ENCODE measurements around the gene C7orf25. TPM values are rescaled to one million over a fixed set of nuclear protein-coding genes. Genes with fewer than 3 reads are reported as not detected.

C7orf25 gene
- total RNA-seq, 1 experiment from 2014 or later = 10.0 TPM

DNA sequence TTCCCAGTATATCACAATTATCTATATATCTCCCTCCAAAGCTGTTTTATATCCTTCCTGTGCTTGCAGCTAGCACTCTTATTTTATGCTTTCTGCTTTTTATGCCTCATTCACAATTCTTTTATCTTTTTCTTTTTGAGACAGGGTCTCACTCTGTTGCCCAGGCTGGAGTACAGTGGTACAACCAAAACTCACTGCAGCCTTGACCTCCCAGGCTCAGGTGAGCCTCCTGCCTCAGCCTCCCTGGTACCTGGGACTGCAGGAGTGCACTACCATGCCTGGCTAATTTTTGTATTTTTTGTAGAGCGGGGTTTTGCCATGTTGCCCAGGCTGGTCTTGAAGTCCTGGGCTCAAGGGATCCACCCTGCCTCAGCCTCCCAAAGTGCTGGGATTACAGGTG, 5.7 kb downstream of the C7orf25 start:
- no peak for TF ChIP-seq SIN3A (IDR thresholded peaks at IDR 0.05; ENCODE audit: borderline replicate concordance, insufficient read depth, low read depth, low read length)
- TF ChIP-seq, protein P1, sequence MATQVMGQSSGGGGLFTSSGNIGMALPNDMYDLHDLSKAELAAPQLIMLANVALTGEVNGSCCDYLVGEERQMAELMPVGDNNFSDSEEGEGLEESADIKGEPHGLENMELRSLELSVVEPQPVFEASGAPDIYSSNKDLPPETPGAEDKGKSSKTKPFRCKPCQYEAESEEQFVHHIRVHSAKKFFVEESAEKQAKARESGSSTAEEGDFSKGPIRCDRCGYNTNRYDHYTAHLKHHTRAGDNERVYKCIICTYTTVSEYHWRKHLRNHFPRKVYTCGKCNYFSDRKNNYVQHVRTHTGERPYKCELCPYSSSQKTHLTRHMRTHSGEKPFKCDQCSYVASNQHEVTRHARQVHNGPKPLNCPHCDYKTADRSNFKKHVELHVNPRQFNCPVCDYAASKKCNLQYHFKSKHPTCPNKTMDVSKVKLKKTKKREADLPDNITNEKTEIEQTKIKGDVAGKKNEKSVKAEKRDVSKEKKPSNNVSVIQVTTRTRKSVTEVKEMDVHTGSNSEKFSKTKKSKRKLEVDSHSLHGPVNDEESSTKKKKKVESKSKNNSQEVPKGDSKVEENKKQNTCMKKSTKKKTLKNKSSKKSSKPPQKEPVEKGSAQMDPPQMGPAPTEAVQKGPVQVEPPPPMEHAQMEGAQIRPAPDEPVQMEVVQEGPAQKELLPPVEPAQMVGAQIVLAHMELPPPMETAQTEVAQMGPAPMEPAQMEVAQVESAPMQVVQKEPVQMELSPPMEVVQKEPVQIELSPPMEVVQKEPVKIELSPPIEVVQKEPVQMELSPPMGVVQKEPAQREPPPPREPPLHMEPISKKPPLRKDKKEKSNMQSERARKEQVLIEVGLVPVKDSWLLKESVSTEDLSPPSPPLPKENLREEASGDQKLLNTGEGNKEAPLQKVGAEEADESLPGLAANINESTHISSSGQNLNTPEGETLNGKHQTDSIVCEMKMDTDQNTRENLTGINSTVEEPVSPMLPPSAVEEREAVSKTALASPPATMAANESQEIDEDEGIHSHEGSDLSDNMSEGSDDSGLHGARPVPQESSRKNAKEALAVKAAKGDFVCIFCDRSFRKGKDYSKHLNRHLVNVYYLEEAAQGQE (IDR thresholded peaks at IDR 0.05; ENCODE audit: insufficient read depth in 1 of 2, low read depth in 2 of 2, low read length in 1 of 2) = no peak
- no peak for TF ChIP-seq POLR2AphosphoS5 (IDR thresholded peaks at IDR 0.05; ENCODE audit: low read depth, low read length)
- no peak for TF ChIP-seq TCF7L2 (IDR thresholded peaks at IDR 0.05; ENCODE audit: low read depth, low read length)
- TF ChIP-seq, protein P2, sequence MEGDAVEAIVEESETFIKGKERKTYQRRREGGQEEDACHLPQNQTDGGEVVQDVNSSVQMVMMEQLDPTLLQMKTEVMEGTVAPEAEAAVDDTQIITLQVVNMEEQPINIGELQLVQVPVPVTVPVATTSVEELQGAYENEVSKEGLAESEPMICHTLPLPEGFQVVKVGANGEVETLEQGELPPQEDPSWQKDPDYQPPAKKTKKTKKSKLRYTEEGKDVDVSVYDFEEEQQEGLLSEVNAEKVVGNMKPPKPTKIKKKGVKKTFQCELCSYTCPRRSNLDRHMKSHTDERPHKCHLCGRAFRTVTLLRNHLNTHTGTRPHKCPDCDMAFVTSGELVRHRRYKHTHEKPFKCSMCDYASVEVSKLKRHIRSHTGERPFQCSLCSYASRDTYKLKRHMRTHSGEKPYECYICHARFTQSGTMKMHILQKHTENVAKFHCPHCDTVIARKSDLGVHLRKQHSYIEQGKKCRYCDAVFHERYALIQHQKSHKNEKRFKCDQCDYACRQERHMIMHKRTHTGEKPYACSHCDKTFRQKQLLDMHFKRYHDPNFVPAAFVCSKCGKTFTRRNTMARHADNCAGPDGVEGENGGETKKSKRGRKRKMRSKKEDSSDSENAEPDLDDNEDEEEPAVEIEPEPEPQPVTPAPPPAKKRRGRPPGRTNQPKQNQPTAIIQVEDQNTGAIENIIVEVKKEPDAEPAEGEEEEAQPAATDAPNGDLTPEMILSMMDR (IDR thresholded peaks at IDR 0.05) = no peak
- ChIA-PET POLR2A (no interaction called here), CTCF (no interaction called here)
- H3K27ac ChIP-seq (ENCODE audit: low read length) = no peak overlapping the region
- DNase-seq (ENCODE audit: low read depth, low spot score) (no peak), ATAC-seq (no peak)
- BruUV-seq (replicated peaks) = no TSS peak
- H3K36me3 ChIP-seq (ENCODE audit: control insufficient read depth, insufficient read depth, low read length) = no peaks in the 10 kb centered on the region
- in situ Hi-C loops (cut with HindIII; ENCODE audit: low pct_unique_long_range_greater_than_20kb, low sequenced_read_pairs) = no loop called here
- intact Hi-C loops (cut with micrococcal nuclease; ENCODE audit: unreplicated experiment) = no loop called here
- no peak overlapping the region for H3K4me3 ChIP-seq (ENCODE audit: low read depth in 2 of 2, low read length in 2 of 2)
- no peaks in the 10 kb centered on the region for H3K9me3 ChIP-seq (ENCODE audit: control insufficient read depth, insufficient read depth, low read depth, low read length)
- H3K27me3 ChIP-seq (ENCODE audit: control insufficient read depth, insufficient read depth, low read length) = no peaks in the 10 kb centered on the region
- H3K4me1 ChIP-seq (ENCODE audit: control insufficient read depth, insufficient read depth, low read length) = peaks cover 4% of the 10 kb centered on the region

DNA sequence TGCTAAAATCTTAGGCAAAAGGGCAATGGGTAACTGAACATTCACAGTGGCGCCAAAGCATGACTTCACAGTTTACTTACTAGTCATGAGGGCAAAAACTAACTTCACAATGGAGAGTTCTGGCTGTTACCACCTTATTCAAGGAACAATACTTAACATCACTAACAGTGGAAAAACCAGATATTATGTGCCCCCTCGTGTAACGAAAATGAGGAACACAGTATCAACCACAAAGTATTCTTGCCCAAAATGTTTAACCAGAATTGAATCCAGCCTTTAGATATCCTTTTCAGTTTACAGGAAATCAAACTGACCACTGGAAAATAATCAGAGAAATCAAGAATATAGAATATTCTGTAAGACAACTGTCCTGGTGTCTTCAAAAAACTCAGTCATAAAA, 9.5 kb downstream of the C7orf25 start:
- H3K36me3 ChIP-seq (ENCODE audit: control insufficient read depth, insufficient read depth, low read length) = no peaks in the 10 kb centered on the region
- no peak overlapping the region for H3K27ac ChIP-seq (ENCODE audit: low read length)
- TF ChIP-seq POLR2AphosphoS5 (IDR thresholded peaks at IDR 0.05; ENCODE audit: low read depth, low read length) (no peak), TCF7L2 (IDR thresholded peaks at IDR 0.05; ENCODE audit: low read depth, low read length) (no peak), SIN3A (IDR thresholded peaks at IDR 0.05; ENCODE audit: borderline replicate concordance, insufficient read depth, low read depth, low read length) (no peak)
- TF ChIP-seq, protein P2 (IDR thresholded peaks at IDR 0.05) = no peak
- TF ChIP-seq, protein P1 (IDR thresholded peaks at IDR 0.05; ENCODE audit: insufficient read depth in 1 of 2, low read depth in 2 of 2, low read length in 1 of 2) = no peak
- DNase-seq (ENCODE audit: low read depth, low spot score) (no peak), ATAC-seq (no peak)
- no peaks in the 10 kb centered on the region for H3K9me3 ChIP-seq (ENCODE audit: control insufficient read depth, insufficient read depth, low read depth, low read length)
- no TSS peak for BruUV-seq (replicated peaks)
- POLR2A ChIA-PET = no interaction called here
- H3K4me3 ChIP-seq (ENCODE audit: low read depth in 2 of 2, low read length in 2 of 2) = no peak overlapping the region
- CTCF ChIA-PET = no interaction called here
- in situ Hi-C loops (cut with HindIII; ENCODE audit: low pct_unique_long_range_greater_than_20kb, low sequenced_read_pairs) = no loop called here
- no peaks in the 10 kb centered on the region for H3K27me3 ChIP-seq (ENCODE audit: control insufficient read depth, insufficient read depth, low read length)
- intact Hi-C loops (cut with micrococcal nuclease; ENCODE audit: unreplicated experiment) = no loop called here
- no peaks in the 10 kb centered on the region for H3K4me1 ChIP-seq (ENCODE audit: control insufficient read depth, insufficient read depth, low read length)
